Large intestine (tissue), 3 donors: Measurements from ENCODE around the gene PLAGL2. TPM values are rescaled to one million over a fixed set of nuclear protein-coding genes. Genes with fewer than 3 reads are reported as not detected.
A peak's percentile ranks its signal among the peaks of the same experiment; 100 is the strongest.

Source experiments
- DNase-seq, 2 donors: peaks; one replicate each; pipeline versions ENCODE4 v3.0.0 to v3.0.0-alpha.2; 2013
- H3K27ac ChIP-seq: one replicate; pipeline ENCODE4 v1.5.1; 2013; ENCODE audit warnings: low read length
- H3K27me3 ChIP-seq: 2 replicates; pipeline ENCODE4 v1.6.1; 2013; ENCODE audit warnings: low read length; ENCODE audit not compliant: control insufficient read depth, insufficient read depth
- H3K36me3 ChIP-seq: 2 replicates; pipeline ENCODE4 v1.6.1; 2013; ENCODE audit warnings: low read length; ENCODE audit not compliant: control insufficient read depth, insufficient read depth
- H3K4me1 ChIP-seq: one replicate; pipeline ENCODE4 v1.6.1; 2013; ENCODE audit warnings: low read length; ENCODE audit not compliant: control insufficient read depth, insufficient read depth
- H3K4me3 ChIP-seq: one replicate; pipeline ENCODE4 v1.5.1; 2013; ENCODE audit warnings: low read length
- H3K9me3 ChIP-seq: one replicate; pipeline ENCODE4 v1.6.1; 2013; ENCODE audit warnings: mild to moderate bottlenecking, low read depth, low read length, moderate library complexity; ENCODE audit not compliant: control insufficient read depth
- WGBS: methylation state at CpG from one replicate; pipeline ENCODE4 v1.1.5; 2013; ENCODE audit warnings: low lambda C conversion rate; ENCODE audit not compliant: insufficient coverage; 5-methylcytosine and 5-hydroxymethylcytosine counted together
- polyA plus RNA-seq: library from polyadenylated mRNA; unstranded; fragments of 120-200 nt; gene quantifications from one replicate; pipeline ENCODE4 v1.2.1, GENCODE V29; 2013

Gene PLAGL2
- polyA plus RNA-seq, 1 donor: 118 TPM

DNA sequence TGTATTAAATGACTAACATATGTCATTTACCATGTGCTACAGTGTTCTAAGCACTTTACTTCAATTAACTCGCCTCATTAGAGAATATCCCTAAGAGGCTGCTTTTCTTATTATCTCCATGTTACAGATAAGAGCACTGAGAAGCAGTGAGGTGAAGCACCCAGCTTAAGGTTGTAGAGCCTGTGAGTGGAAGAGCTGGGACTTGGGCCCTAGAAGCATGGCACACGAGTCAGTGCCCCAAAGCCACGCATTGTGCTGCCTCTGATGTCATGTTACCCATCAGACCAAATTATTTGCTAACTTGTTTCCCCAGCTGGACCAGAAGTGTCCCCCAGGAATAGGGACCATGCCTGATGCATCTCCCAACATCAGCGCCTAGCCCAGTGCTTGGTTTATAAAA, 34.3 kb upstream of the PLAGL2 start:
- WGBS: 60% methylated on average over 1 of the region's 4 CpGs
- DNase-seq: peak in 1 of 2 donors; percentile 19
- H3K9me3 ChIP-seq: no peaks in the 10 kb centered on the region
- no peaks in the 10 kb centered on the region for H3K27me3 ChIP-seq
- no peak overlapping the region for H3K27ac ChIP-seq
- peaks cover 11% of the 10 kb centered on the region for H3K36me3 ChIP-seq
- peaks cover 29% of the 10 kb centered on the region for H3K4me1 ChIP-seq
- H3K4me3 ChIP-seq: no peak overlapping the region

DNA sequence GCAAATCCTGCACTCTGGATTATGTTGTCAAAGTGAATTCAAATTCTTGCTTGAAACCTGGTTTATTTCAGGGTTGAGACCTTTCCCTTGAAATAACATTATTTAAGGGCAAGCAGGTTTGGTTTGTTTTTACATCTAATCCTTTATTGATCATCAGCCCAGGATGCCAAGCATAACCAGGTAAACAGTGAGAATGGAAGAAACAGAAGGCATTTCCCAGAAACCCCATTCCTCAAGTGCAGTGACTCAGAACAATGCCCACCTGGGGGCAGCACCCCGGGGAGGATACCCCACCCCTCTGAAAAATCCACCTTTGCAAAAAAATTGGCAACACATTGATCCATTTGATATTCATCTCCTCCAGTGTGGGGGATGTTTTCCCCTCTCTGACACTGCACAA, 32.7 kb upstream of the PLAGL2 start:
- no peak overlapping the region for H3K4me3 ChIP-seq
- no CpG with 5 or more reads among the region's 1 CpG for WGBS
- H3K36me3 ChIP-seq: peaks cover 22% of the 10 kb centered on the region
- H3K9me3 ChIP-seq: no peaks in the 10 kb centered on the region
- no peak overlapping the region for H3K27ac ChIP-seq
- peaks cover 43% of the 10 kb centered on the region for H3K4me1 ChIP-seq
- DNase-seq: no peak
- H3K27me3 ChIP-seq: no peaks in the 10 kb centered on the region

DNA sequence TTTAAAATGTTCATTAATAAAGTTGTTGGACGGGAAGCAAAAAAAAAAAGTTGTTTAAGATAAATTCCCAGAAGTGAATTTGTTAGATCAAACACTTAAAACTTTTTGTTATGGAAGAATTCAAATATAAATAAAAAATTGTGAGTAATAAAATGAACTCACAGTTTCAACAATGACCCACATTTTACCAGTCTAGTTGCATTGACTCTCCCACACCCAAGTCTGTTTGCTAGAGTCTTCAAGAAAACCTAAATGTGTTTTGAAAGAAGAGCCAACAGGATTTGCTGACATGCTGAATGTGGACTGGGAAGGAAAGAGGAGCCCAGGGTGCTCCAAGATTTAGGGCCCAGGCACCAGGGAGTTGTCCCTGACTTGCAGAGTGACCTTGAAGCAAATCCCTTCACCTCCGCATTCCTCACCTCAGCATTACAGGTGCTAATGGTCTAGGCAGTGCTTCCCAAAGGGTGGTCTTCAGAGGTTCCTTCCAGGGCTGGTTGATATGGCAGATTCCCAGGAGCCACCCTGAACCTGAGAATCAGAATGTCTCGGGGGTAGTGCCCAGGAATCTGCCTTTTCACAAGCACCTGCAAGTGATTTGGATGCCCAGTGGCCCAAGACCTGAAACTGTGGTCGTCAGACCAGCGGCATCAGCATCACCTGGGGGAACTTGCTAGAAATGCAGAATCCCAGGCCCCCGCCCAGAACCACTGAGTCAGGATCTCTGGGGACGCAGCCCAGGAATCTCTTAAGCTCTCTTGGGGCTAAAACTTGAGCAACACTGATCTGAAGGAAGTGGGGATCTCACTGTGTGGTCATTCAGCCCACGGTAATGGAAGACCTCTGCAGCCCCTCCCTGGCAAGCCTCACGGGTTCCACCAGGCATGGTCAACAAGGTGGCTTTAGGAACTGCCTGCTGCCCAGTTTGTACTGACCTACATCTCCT, 31.2 kb upstream of the PLAGL2 start:
- Histone ChIP-seq H3K4me1 (peaks cover 37% of the 10 kb centered on the region), H3K9me3 (no peaks in the 10 kb centered on the region), H3K36me3 (peaks cover 37% of the 10 kb centered on the region), H3K27me3 (no peaks in the 10 kb centered on the region), H3K27ac (no peak overlapping the region), H3K4me3 (no peak overlapping the region)
- DNase-seq: no peak
- 92% methylated on average over 1 of the region's 9 CpGs for WGBS

- DNase-seq: peak in 1 of 2 donors; percentile 1
- H3K27me3 ChIP-seq: no peaks in the 10 kb centered on the region
- WGBS: no CpG with 5 or more reads among the region's 6 CpGs
- peaks cover 50% of the 10 kb centered on the region for H3K36me3 ChIP-seq
- H3K4me1 ChIP-seq: peaks cover 39% of the 10 kb centered on the region
- no peak overlapping the region for H3K27ac ChIP-seq
- H3K4me3 ChIP-seq: no peak overlapping the region
- H3K9me3 ChIP-seq: no peaks in the 10 kb centered on the region
Observed at GRCh38 chr20:32237419-32237818, 29.9 kb upstream of the PLAGL2 start.

DNA sequence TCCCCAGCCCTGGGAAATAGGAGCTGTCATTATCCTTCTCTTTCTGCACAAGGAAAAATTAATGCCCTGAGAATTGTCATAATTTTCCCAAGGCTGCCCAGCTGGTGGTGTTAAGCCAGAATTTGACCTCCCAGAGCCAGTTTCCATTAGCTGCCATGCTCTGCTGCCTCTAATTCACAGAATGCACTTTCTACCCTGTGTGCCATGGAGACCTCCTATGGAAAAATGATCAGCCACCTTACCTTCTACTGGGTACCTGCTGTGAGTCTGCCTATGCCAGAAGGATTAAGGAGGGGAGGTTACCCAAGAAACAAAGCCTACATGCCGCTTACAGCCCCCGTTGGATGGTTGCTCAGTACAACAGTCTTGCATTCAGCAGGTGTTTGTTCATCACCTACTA, 29.3 kb upstream of the PLAGL2 start:
- Histone ChIP-seq H3K4me3 (no peak overlapping the region), H3K36me3 (peaks cover 56% of the 10 kb centered on the region), H3K27me3 (no peaks in the 10 kb centered on the region), H3K4me1 (peaks cover 43% of the 10 kb centered on the region), H3K27ac (peak overlapping the region; percentile 65), H3K9me3 (no peaks in the 10 kb centered on the region)
- no peak for DNase-seq
- no CpG with 5 or more reads among the region's 2 CpGs for WGBS

- H3K4me1 ChIP-seq: peaks cover 45% of the 10 kb centered on the region
- DNase-seq: no peak
- H3K4me3 ChIP-seq: no peak overlapping the region
- H3K36me3 ChIP-seq: peaks cover 64% of the 10 kb centered on the region
- no CpG with 5 or more reads among the region's 3 CpGs for WGBS
- H3K9me3 ChIP-seq: no peaks in the 10 kb centered on the region
- H3K27me3 ChIP-seq: no peaks in the 10 kb centered on the region
- peak overlapping the region; percentile 65 for H3K27ac ChIP-seq
Observed at GRCh38 chr20:32236048-32236533, 28.5 kb upstream of the PLAGL2 start.

GRCh38 chr20:32235331-32236047, 27.9 kb upstream of the PLAGL2 start:
- DNase-seq: peak; percentile 53 to 80
- Histone ChIP-seq H3K4me1 (peaks cover 49% of the 10 kb centered on the region), H3K4me3 (no peak overlapping the region), H3K27me3 (no peaks in the 10 kb centered on the region), H3K36me3 (peaks cover 70% of the 10 kb centered on the region), H3K9me3 (no peaks in the 10 kb centered on the region), H3K27ac (peak overlapping the region; percentile 65)
- WGBS: no CpG with 5 or more reads among the region's 6 CpGs

DNA sequence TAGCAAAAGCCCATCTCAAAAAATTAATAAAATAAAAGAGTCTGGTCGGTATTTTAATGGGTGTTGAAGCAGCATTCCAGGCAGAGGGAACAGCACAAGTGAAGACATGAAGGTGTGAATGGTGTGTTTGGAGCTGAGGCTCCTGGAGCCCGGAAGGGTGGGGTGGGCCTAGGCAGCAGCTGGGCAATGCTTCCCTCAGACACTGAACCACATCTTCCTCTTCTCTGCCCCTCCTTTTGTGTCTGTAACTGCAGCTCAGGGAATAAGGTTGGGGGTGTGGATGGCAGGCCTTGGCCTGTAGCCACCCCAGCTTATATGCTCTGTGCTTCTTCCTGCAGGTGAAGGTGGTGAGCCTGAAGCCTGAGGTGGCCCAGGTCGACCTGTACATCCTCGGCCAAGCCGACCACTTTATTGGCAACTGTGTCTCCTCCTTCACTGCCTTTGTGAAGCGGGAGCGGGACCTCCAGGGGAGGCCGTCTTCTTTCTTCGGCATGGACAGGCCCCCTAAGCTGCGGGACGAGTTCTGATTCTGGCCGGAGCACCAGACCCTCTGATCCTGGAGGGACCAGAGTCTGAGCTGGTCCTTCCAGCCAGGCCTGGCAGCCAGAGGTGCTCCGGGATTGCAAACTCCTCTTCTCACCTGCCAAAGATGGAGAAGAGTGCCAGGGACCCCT, 26.7 kb upstream of the PLAGL2 start:
- Histone ChIP-seq H3K27ac (peak overlapping the region; percentile 77), H3K27me3 (no peaks in the 10 kb centered on the region), H3K36me3 (peaks cover 74% of the 10 kb centered on the region), H3K4me1 (peaks cover 51% of the 10 kb centered on the region), H3K4me3 (no peak overlapping the region), H3K9me3 (no peaks in the 10 kb centered on the region)
- no peak for DNase-seq
- 100% methylated on average over 1 of the region's 13 CpGs for WGBS

DNA sequence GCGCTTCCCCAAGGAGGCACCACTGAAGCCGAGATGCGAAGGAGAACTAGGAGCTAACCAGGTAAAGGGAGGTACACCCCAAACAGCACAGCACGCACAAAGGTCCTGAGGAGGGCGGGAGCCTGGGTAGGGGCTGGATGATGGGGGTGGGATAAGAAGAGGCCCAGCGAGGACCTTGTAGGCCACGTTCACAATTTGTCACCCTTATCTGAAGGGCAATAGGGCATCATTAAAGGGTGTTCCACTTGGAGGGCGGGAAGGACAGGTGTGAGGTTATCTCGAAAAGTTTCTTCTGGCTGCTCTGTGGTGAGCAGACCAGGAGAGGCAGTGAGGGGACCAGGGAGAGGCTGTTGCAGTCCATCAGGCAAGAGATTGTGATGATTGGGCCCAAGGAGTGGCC, 25.7 kb upstream of the PLAGL2 start:
- peak in 1 of 2 donors; percentile 58 for DNase-seq
- no peaks in the 10 kb centered on the region for H3K9me3 ChIP-seq
- no peaks in the 10 kb centered on the region for H3K27me3 ChIP-seq
- H3K4me1 ChIP-seq: peaks cover 59% of the 10 kb centered on the region
- no peak overlapping the region for H3K4me3 ChIP-seq
- H3K36me3 ChIP-seq: peaks cover 75% of the 10 kb centered on the region
- peak overlapping the region; percentile 77 for H3K27ac ChIP-seq
- WGBS: 17% methylated on average over 1 of the region's 9 CpGs

DNA sequence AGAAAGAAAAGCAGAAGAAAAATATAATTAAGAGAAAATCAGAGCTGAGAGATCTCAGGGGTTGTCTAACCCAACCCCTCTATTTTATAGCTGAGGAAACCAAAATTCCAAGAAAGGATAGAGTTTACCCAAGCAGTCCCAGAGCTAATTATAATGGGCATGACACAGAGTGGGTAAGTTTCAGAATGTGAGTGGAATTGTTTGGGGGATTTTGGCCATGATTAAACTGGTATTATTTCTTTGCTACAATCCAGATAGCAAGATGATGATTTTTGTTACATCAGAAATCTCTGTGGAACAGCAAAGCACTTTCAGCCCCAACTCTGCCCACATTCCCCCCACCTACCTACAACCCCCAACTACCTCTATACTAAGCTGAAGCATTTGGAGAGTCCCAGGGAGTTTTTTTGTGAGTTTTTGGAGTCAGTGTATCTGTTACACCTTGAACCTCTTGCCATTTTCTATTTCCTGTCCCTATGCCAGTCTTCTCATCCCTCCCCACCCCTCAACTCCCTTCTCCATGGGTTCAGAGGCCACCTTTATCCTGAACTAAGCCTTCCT, 24.9 kb upstream of the PLAGL2 start:
- Histone ChIP-seq H3K4me1 (peaks cover 65% of the 10 kb centered on the region), H3K9me3 (no peaks in the 10 kb centered on the region), H3K4me3 (no peak overlapping the region), H3K27ac (peak overlapping the region; percentile 77), H3K36me3 (peaks cover 77% of the 10 kb centered on the region), H3K27me3 (no peaks in the 10 kb centered on the region)
- no peak for DNase-seq
